ENCODE data around the gene ZAP70. TPM values are rescaled to one million over a fixed set of nuclear protein-coding genes. Genes with fewer than 3 reads are reported as not detected.

The ZAP70 gene
- total RNA-seq, 1 experiment from 2014 or later, result not detected

DNA sequence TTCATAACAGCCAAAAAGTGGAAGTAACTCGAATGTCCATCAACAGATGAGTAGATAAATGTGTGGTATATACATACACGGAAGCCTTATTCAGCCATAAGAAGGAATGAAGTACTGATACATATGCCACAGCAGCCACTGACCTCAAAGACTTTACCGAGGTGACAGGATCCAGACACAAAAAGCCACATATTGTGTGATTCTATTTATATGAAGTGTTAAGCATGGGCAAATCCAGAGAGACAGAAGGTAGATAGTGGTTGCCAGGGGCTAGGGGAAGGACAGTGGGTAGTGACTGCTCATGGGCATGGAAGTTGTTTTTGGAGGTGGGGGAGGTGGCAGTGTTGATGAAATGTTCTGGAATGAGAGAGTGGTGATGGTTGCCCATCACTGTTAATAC lies 33.9 kb downstream of the ZAP70 start:
- CTCF ChIA-PET, result no interaction called here
- DNase-seq, result no peak

DNA sequence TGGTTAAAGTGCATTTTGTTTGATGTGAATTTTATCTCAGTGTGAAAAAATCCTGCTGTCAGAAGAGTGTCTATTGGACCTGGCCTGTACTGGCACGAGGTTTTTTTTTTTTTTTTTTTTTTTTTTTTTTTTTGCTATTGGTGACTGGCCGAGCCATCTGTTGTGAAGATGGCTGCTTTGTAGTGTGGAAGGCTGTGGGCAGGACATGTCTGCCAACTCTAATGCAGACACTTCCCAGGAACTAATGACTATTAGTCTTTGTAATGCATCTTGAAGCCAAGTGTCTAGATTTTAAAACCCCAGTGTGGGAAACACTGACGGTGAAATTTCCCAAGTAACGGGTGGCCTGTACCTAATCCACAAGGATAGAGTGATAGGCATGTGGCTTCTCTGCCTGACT lies 34.3 kb downstream of the ZAP70 start:
- no peak overlapping the region for H3K4me3 Mint-ChIP-seq (ENCODE audit: low read depth, unreplicated experiment)
- CTCF ChIA-PET, result no interaction called here
- no peaks in the 10 kb centered on the region for H3K36me3 Mint-ChIP-seq (ENCODE audit: insufficient read depth, unreplicated experiment)
- H3K27ac Mint-ChIP-seq (ENCODE audit: unreplicated experiment), result no peak overlapping the region
- TF ChIP-seq, protein P1, sequence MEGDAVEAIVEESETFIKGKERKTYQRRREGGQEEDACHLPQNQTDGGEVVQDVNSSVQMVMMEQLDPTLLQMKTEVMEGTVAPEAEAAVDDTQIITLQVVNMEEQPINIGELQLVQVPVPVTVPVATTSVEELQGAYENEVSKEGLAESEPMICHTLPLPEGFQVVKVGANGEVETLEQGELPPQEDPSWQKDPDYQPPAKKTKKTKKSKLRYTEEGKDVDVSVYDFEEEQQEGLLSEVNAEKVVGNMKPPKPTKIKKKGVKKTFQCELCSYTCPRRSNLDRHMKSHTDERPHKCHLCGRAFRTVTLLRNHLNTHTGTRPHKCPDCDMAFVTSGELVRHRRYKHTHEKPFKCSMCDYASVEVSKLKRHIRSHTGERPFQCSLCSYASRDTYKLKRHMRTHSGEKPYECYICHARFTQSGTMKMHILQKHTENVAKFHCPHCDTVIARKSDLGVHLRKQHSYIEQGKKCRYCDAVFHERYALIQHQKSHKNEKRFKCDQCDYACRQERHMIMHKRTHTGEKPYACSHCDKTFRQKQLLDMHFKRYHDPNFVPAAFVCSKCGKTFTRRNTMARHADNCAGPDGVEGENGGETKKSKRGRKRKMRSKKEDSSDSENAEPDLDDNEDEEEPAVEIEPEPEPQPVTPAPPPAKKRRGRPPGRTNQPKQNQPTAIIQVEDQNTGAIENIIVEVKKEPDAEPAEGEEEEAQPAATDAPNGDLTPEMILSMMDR (IDR thresholded peaks at IDR 0.05; ENCODE audit: unreplicated experiment), result no peak
- no peak for DNase-seq
- intact Hi-C loops (cut with micrococcal nuclease; ENCODE audit: unreplicated experiment), result no loop called here
- H3K27me3 Mint-ChIP-seq (ENCODE audit: unreplicated experiment), result no peaks in the 10 kb centered on the region
- BruUV-seq (replicated peaks), result no TSS peak
- H3K9me3 Mint-ChIP-seq (ENCODE audit: low read depth, unreplicated experiment), result no peaks in the 10 kb centered on the region
- no peaks in the 10 kb centered on the region for H3K4me1 Mint-ChIP-seq (ENCODE audit: low read depth, unreplicated experiment)

More for the DNA sequence above, 33.9 kb downstream of the ZAP70 start:
- TF ChIP-seq, protein P1 (IDR thresholded peaks at IDR 0.05; ENCODE audit: unreplicated experiment), result no peak
- H3K9me3 Mint-ChIP-seq (ENCODE audit: low read depth, unreplicated experiment), result no peaks in the 10 kb centered on the region
- no peak overlapping the region for H3K4me3 Mint-ChIP-seq (ENCODE audit: low read depth, unreplicated experiment)
- no peaks in the 10 kb centered on the region for H3K27me3 Mint-ChIP-seq (ENCODE audit: unreplicated experiment)
- H3K27ac Mint-ChIP-seq (ENCODE audit: unreplicated experiment), result no peak overlapping the region
- H3K36me3 Mint-ChIP-seq (ENCODE audit: insufficient read depth, unreplicated experiment), result no peaks in the 10 kb centered on the region
- no peaks in the 10 kb centered on the region for H3K4me1 Mint-ChIP-seq (ENCODE audit: low read depth, unreplicated experiment)
- BruUV-seq (replicated peaks), result no TSS peak
- intact Hi-C loops (cut with micrococcal nuclease; ENCODE audit: unreplicated experiment), result no loop called here

DNA sequence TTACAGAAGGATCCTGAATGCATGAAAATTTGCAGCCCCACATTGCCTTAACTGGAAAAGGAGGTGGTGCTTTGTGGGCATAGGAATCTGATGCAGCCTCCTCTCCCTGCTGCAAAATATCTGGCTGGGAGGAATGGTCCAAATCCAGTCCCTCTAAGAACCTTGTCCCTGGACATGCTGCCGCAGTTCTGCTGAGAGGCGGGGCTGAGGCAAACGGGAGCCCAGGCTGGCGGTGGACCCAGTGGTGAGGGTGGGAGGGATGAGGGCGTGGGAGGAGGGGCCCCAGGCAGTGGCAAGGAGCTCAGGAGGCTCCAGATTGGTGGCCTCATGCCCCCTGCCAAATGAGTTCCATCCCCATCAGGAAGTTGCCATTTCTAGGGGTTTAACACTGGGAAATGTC lies 36.2 kb downstream of the ZAP70 start:
- DNase-seq, result no peak
- Mint-ChIP-seq H3K9me3 (ENCODE audit: low read depth, unreplicated experiment) (no peaks in the 10 kb centered on the region), H3K4me1 (ENCODE audit: low read depth, unreplicated experiment) (no peaks in the 10 kb centered on the region), H3K36me3 (ENCODE audit: insufficient read depth, unreplicated experiment) (no peaks in the 10 kb centered on the region), H3K27me3 (ENCODE audit: unreplicated experiment) (no peaks in the 10 kb centered on the region), H3K4me3 (ENCODE audit: low read depth, unreplicated experiment) (no peak overlapping the region), H3K27ac (ENCODE audit: unreplicated experiment) (no peak overlapping the region)
- BruUV-seq (replicated peaks), result no TSS peak
- intact Hi-C loops (cut with micrococcal nuclease; ENCODE audit: unreplicated experiment), result no loop called here
- CTCF ChIA-PET, result interaction anchor here (0.7 kb wide), 1 partner anchor 57 kb away, joined by 3 read pairs; no protein-coding TSS in a partner anchor
- TF ChIP-seq, protein P1 (IDR thresholded peaks at IDR 0.05; ENCODE audit: unreplicated experiment), result no peak

DNA sequence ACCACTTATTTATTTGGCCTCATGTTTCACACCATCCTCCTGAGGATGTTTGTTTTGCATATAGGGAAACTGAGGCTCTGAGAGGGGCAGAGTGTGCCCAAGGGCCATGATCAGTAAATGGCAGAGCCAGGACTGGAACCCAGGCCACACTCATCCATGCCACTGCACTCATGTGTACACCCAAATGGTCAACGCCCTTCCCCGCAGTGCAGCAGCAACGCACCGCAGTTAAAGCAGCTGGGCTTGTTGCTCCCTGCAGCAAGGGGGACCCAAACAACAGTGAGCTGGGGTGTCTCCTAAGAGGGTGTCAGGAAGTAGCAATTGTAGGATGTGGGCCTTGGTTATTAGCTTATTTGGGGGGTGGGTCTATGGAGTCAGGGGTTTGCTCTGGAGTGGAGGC lies 36.6 kb downstream of the ZAP70 start:
- H3K9me3 Mint-ChIP-seq (ENCODE audit: low read depth, unreplicated experiment), result no peaks in the 10 kb centered on the region

More for the DNA sequence above, 36.6 kb downstream of the ZAP70 start:
- TF ChIP-seq, protein P1 (IDR thresholded peaks at IDR 0.05; ENCODE audit: unreplicated experiment), result no peak
- Mint-ChIP-seq H3K27ac (ENCODE audit: unreplicated experiment) (no peak overlapping the region), H3K4me3 (ENCODE audit: low read depth, unreplicated experiment) (no peak overlapping the region), H3K36me3 (ENCODE audit: insufficient read depth, unreplicated experiment) (no peaks in the 10 kb centered on the region), H3K27me3 (ENCODE audit: unreplicated experiment) (no peaks in the 10 kb centered on the region), H3K4me1 (ENCODE audit: low read depth, unreplicated experiment) (no peaks in the 10 kb centered on the region)
- DNase-seq, result no peak
- CTCF ChIA-PET, result no interaction called here
- intact Hi-C loops (cut with micrococcal nuclease; ENCODE audit: unreplicated experiment), result no loop called here
- BruUV-seq (replicated peaks), result no TSS peak

Measured in Calu3 (cell line).